GM12865 (cell line): Measurements from ENCODE around the gene TRAPPC10.
A peak's percentile ranks its signal among the peaks of the same experiment; 100 is the strongest.

Source experiments
- DNase-seq: peaks from one replicate; pipeline ENCODE4 v3.0.0; 2010; ENCODE audit warnings: low read depth
- H3K4me3 ChIP-seq: 2 replicates; pipeline ENCODE4 v1.5.1; 2011; ENCODE audit warnings: mild to moderate bottlenecking, low read depth, low read length, control low read depth
- TF ChIP-seq, protein P1 (sequence below): IDR thresholded peaks from 2 replicates; pipeline ENCODE4 v1.5.1; 2011; ENCODE audit warnings: low read length, control low read depth, low read depth, inconsistent platforms; ENCODE audit not compliant: insufficient read depth; ENCODE audit errors: missing control alignments

Gene TRAPPC10

DNA sequence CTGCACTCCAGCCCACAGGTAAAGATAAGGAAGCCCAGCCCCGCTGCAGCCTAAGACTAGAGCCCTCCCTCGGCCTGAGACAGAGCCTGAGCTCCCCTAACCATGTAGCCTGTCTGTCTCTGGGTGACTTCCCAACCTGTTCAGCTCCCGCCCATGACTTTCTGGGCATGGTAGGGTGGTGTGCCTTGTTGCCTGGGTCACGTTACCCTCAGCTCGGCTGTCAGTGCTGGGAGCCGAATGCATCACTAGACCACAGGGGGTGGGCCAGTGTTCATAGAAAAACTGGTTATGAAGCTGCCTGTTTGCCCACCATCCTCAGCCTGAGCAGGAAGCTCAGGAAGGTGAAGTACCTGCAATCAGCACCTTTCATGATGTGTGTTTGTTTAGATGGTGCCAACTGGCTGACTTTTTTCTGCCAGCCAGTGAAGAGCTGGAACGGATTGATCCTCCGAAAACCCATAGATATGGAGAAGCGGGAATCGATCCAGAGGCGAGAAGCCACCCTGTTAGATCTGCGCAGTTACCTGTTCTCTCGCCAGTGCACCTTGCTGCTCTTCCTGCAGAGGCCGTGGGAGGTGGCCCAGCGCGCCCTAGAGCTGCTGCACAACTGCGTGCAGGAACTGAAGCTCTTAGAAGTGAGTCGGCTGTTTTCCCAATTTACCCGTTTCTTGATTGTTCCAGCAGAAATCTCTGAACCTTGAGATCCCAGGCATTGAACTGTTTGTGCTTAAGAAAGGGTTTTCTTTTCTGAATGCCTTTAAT lies 51.2 kb downstream of the TRAPPC10 start:
- TF ChIP-seq, protein P1, sequence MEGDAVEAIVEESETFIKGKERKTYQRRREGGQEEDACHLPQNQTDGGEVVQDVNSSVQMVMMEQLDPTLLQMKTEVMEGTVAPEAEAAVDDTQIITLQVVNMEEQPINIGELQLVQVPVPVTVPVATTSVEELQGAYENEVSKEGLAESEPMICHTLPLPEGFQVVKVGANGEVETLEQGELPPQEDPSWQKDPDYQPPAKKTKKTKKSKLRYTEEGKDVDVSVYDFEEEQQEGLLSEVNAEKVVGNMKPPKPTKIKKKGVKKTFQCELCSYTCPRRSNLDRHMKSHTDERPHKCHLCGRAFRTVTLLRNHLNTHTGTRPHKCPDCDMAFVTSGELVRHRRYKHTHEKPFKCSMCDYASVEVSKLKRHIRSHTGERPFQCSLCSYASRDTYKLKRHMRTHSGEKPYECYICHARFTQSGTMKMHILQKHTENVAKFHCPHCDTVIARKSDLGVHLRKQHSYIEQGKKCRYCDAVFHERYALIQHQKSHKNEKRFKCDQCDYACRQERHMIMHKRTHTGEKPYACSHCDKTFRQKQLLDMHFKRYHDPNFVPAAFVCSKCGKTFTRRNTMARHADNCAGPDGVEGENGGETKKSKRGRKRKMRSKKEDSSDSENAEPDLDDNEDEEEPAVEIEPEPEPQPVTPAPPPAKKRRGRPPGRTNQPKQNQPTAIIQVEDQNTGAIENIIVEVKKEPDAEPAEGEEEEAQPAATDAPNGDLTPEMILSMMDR, result no peak
- no peak for DNase-seq
- no peak overlapping the region for H3K4me3 ChIP-seq

GRCh38 chr21:44064852-44065403 lies 52.8 kb downstream of the TRAPPC10 start:
- no peak for DNase-seq
- TF ChIP-seq, protein P1, result no peak
- H3K4me3 ChIP-seq, result no peak overlapping the region

DNA sequence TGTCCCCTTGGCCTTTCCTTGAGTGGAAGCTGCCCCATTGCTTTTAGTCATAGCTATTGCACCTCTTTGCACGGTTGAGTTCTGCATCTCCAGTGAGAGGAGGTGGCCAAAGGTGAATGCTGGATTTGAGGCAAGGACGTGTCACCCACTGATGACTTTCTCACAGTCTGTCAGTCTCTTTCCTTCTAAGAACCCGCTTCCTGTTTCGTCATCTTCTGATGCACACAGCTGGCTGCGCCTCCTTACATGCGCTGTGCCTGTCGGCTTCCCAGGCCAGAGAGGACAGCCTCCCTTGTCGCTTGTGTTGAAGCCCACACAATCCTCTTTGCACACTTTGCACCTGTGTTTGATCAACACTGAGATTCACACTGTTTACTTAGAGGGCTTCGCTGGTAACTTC lies 53.3 kb downstream of the TRAPPC10 start:
- peak; percentile 39 for DNase-seq
- TF ChIP-seq, protein P1, result no peak
- H3K4me3 ChIP-seq, result no peak overlapping the region

GRCh38 chr21:44066116-44066515 lies 54.0 kb downstream of the TRAPPC10 start:
- TF ChIP-seq, protein P1, result no peak
- H3K4me3 ChIP-seq, result no peak overlapping the region
- DNase-seq, result no peak

DNA sequence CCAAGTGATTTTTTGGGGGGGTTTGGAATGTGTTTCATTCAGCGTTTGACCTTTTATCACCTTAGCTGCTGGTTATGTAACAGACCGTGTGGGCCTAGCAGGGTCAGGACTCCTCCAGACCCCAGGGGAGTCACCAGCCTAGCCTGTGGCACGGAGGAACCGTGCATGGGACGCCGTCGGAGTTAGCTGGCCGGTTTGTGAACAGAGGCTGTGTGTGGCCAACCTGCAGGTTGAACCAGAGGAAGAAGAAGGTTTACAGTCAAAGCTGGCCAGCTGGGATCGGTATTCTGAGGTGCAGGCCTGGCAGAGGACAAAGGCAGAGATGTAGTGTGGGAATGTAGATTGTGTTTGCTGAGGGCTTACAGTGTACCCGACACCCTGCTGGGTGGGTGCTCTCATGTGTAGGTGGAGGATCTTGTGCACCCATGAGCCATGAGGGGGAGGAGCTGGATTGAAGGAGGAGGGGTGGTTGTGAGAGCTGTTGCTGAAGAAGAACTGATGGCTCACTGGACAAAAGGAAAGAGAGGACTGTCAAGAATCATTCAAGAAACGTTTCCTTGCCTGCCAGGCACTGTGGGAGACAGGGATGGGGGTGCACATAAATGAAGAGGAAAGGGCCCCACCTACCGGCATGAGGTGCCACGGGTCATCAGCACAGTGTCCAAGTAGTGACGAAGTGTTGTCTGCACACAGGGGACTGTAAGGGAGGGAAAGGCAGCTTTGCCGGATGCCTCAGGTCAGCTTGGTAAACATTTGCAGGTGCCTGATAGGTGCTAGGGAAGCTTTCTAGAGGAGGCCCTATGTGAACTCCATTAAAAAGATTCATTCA lies 55.1 kb downstream of the TRAPPC10 start:
- TF ChIP-seq, protein P1, result no peak
- no peak overlapping the region for H3K4me3 ChIP-seq
- no peak for DNase-seq

DNA sequence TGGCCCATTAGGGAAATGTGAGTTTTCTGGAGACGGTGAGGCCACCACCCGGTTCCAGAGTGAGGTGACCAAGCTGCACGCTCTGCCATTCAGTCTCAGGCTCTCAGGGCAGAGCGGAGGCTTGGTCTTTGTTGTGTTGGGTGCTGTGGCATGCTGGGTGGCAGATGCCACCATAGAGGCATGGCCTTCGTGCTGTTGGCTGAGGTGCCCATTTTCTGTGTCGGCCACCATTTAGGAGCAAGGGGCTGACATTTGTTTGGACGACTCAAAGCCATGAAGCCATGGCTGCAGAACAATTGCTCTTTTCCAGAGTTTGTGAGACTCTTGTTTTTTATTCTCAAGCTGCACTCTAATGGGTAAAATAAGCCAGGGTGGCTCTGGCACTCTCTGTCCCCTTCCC lies 58.3 kb downstream of the TRAPPC10 start:
- TF ChIP-seq, protein P1, result no peak
- DNase-seq, result no peak
- no peak overlapping the region for H3K4me3 ChIP-seq
